PC-3 (cell line): Measurements from ENCODE around the gene SPRR2D.

Source experiments
- CTCF ChIP-seq: fragments of 300-600 bp; sonication (generic); conservative IDR thresholded peaks from 2 replicates; pipeline ENCODE4 v1.5.1; 2017; ENCODE audit warnings: antibody characterized with exemption, low read depth, mild to moderate bottlenecking, low read length
- EZH2 ChIP-seq: fragments of 300-600 bp; sonication (generic); IDR thresholded peaks from one replicate; pipeline ENCODE4 v1.6.1; 2017; ENCODE audit warnings: antibody characterized with exemption, mild to moderate bottlenecking, low read length; ENCODE audit not compliant: unreplicated experiment

DNA sequence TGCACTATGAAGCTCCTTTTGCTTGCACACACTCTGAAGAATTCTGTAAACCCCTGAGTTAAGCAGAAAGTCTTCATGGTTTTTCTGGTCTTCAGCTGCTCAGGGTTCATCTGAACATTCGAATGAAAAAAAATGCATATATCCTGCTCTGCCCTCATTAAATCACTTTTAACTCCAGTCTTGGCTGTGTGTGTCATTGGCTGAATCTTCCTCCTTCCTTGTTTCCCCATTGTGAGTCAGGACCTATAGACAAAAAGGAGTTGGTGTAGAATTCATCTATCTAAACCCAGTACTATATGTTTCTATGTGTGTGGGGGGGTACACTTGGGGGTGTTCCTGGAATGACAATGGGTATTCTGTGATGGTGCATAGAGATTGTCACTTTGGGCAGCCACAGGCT, 16.5 kb downstream of the SPRR2D start:
- TF ChIP-seq CTCF (no peak), EZH2 (no peak)
